GM12874 (cell line): ENCODE data around the gene MSI2.

Experiments used
- TF ChIP-seq, protein P1 (sequence below): IDR thresholded peaks from 2 replicates; pipeline ENCODE4 v1.5.1; 2011; ENCODE audit warnings: low read depth, mild to moderate bottlenecking, control low read depth, low read length, moderate library complexity; ENCODE audit not compliant: insufficient read depth

Gene MSI2

GRCh38 chr17:57255776-57256681 lies at the start of gene MSI2:
Gene MSI2 (plus strand): TSS chr17:57256523. CDS start chr17:57256743, 220 bp downstream.
- TF ChIP-seq, protein P1, sequence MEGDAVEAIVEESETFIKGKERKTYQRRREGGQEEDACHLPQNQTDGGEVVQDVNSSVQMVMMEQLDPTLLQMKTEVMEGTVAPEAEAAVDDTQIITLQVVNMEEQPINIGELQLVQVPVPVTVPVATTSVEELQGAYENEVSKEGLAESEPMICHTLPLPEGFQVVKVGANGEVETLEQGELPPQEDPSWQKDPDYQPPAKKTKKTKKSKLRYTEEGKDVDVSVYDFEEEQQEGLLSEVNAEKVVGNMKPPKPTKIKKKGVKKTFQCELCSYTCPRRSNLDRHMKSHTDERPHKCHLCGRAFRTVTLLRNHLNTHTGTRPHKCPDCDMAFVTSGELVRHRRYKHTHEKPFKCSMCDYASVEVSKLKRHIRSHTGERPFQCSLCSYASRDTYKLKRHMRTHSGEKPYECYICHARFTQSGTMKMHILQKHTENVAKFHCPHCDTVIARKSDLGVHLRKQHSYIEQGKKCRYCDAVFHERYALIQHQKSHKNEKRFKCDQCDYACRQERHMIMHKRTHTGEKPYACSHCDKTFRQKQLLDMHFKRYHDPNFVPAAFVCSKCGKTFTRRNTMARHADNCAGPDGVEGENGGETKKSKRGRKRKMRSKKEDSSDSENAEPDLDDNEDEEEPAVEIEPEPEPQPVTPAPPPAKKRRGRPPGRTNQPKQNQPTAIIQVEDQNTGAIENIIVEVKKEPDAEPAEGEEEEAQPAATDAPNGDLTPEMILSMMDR = no peak

GRCh38 chr17:57206928-57207327 lies 49.4 kb upstream of the MSI2 start:
- TF ChIP-seq, protein P1 = no peak

GRCh38 chr17:57207396-57207795 lies 48.9 kb upstream of the MSI2 start:
- TF ChIP-seq, protein P1 = no peak

GRCh38 chr17:57210224-57210553 lies 46.1 kb upstream of the MSI2 start:
- TF ChIP-seq, protein P1 = no peak

DNA sequence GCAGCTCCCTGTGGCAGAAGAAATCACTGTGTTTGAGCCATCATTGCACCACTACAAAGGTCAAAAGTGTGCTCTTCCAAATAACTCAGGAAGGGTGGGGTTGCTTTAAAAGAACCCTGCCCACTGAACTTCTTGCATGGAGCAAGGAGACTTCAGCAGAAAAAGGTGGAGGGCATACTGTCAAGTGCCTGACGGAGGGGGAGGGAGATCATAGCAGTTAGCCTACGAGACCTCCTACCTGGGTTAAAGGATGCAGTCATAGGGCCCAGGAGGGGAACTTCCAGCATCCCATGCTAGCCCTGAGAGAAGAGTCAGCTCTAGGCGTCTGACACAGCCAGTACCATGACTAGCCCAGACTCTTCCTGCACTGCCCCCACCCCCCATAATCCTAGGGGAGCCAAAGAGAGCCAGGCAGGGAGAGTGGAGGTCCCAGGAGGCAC lies 45.3 kb upstream of the MSI2 start:
- TF ChIP-seq, protein P1 = no peak

GRCh38 chr17:57211543-57211942 lies 44.8 kb upstream of the MSI2 start:
- TF ChIP-seq, protein P1 = no peak

DNA sequence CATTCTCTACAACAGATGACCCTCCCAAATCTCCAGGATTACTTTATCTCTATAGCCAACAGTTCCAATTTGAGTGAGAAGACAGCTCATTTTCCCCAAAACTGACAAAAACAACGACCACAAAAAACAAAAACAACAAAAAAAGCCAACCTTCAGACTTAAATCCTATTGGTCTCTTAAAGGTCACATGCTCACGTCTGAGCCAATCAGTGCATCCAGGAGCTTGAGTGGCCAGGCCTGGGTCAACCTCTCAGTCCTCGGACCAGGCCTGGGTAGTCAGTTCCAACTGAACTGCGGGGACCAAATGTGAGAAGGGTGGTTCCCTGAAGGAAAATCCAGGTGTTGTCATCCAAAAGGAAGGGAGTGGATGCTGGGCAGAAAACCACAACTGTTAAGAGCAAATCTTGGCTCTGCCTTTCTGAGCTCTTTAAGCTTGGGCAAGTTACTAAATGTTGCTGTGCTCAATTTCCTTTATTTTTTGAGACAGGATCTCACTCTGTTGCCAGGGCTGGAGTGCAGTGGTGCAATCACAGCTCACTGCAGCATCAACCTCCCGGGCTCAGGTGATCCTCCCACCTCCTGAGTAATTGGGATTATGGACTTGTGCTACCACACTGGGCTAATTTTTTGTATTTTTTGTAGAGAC lies 43.0 kb upstream of the MSI2 start:
- TF ChIP-seq, protein P1 = no peak
